ENCODE measurements around the gene FCF1.
"Not testable (repeated sequence)": the region's sequence is repeated elsewhere in the genome, so short reads cannot be mapped to it uniquely, and the experiment has no call there.

Gene FCF1

DNA sequence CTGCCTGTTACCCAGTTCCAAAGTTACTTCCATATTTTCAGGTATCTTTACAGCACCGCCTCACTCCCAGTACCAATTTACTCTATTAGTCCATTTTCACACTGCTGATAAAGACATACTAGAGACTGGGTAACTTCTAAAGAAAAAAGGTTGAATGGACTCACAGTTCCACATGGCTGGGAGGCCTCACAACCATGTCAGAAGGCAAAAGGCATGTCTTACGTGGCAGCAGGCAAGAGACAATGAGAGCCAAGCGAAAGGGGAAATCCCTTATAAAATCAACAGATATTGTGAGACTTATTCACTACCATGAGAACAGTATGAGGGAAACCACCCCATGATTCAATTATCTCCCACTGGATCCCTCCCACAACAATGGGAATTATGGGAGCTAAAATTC lies 9.9 kb upstream of the FCF1 start:
- DNase-seq: no peak

DNA sequence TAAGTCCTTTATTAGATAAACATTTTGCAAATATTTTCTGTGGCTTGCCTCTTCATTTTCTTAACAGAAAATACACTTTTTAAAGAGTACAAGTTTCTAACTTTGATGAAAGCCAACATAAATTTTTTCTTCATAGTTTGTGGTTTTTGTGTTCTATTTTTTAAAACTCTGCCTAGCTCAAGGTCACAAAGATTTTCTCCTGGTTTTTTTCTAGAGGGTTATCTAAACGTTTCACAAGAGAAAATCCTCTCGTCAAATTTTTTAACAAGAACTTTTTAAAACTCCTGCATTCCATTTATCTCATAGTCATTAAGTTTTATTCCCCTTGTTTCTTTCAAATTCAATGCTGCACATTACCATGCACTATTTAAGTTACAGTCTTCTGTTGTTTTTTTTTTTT lies 8.3 kb upstream of the FCF1 start:
- DNase-seq: no peak

DNA sequence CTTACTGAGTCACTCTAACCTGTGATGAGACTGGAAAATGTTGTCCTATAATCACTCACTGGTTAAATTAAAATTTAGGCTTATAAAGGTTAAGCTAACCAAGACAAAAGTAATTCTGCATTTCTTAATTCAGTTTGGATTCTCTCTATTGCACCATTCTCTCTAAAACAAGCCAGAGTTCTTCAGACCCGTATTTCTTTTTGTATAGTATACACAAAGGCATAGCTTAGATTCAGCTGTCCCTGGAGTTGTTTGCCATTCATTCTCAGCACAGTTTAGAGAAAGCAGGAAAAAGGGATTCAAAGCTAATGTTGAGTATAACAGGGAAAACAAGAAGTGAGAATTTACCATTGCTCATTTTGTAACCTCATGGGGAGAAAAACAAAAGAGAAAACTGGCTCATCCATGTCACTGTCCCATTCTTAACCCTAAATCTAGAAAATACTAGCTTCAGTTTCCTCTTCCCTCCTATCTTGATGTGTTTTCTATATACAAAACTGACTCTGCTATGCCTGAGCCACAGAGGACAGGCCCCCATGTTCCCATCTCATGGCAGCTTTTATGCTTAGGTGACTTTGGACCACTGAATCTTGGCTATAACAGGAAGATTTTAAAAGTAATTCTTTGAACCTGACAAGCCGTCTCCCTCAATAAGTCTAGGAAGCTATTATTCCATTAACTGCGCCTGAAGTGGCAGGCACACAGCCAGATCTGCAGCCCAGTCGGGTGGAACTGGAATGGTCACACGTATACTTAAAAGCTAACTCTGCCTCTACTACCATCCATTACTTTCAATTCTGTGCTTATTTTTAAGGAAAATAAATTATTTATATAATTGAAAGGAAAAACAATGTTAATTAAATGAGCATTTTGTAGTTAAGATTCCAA lies 7.1 kb upstream of the FCF1 start:
- no peak for DNase-seq

DNA sequence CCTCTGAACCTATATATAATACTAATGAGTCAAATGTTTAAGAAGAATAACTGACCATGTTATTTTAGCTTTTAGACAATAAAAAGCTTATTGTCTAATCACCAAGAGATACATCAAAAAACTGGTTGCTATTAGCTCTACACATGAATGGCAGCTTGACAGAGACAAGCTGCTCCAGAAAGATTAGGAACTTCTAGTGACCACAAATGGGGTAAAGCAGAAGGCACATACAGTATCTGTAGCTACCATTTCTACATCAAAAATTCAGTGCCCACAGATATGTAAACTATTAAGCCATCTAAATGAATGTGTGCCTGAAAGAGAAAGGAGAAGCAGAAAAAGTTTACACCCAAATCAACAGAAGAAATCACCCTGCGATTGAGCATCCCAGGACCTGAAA lies 2.5 kb upstream of the FCF1 start:
- DNase-seq: no peak

DNA sequence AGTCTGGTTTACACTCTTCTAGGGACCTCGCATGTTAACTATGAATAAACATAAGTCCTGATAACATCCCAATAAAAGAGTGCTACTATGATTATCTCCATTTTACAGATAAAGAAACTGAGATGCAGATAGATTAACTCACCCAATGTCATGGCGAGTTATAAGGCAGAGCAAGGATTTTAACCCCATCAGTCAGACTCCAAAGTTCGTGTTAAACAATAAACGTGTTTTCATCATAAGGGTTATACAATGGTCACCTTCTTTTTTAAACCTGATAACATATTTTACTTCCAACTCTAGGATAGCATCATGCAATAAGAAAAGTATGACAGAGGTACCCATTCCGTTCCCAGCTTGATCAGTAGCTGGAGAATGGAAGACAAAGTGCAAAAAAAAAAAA lies 1.3 kb upstream of the FCF1 start:
- DNase-seq: no peak

DNA sequence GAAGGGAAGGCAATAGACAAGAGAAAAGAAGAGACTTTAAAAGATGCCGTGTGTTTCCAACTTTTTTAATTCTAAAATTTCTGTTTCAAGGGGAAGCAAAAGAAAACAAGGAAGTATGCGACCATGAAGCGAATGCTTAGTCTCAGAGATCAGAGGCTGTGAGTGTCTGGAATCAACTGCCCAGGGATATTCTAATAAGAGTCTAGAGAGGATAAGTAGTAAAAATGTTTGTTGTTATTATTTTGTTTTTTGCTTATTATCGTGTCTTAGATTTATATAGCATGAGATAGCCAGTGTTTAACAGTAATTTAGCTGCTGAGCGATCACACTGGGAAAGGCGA lies 421 bp downstream of the FCF1 start:
- no peak for DNase-seq

DNA sequence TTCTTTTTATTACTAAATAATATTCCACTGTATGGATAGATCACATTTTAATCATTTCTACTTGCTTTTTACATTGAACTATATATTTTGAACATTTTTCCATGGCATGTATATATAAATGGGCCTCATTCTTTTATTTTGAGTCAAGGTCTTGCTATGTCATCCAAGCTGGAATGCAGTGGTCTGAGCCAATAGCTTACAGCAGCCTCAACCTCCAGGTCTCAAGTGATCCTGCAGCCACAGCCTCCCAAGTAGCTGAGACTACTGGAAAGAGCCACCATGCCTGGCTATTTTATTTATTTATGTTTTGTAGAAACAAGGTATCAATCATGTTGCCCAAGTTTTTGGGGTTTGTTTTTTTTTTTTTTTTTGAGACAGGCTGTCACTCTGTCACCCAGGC lies 7.6 kb downstream of the FCF1 start:
- no peak for DNase-seq

DNA sequence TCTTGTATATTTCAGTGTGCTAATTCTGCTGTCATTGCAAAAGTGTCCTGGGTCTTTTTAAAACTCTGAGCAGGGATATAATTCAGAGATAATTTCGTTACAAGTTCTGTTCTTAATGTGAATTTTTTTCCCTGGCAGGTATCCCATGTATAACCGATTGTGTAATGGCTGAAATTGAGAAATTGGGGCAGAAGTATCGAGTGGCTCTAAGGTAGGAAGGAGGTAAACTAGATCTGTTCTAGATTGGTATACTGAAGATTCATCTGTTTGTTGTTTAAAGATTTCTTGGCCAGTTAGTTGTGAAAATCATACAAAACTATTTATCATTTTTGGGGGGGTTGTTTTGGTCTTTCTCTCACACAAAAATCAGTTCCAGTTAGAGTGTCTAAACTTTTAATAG lies 10.2 kb downstream of the FCF1 start:
- no peak for DNase-seq

DNA sequence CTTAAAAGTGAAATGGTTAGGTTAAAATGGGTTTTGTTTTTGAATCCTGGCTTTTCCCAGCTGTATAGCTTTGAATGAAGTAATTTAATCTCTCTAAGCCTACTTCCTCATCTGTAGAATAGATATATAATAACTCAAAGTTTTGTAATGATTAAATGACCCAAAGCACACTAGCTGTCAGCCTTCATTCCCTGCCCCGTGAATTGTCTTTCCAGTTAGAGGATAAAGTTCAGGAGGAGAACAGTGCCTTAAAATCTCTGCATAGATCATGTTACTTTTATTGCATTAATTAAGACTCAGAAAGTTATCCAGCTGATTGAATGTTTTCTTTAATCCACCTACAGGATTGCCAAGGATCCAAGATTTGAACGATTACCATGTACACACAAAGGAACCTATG lies 19.4 kb downstream of the FCF1 start:
- no peak for DNase-seq

DNA sequence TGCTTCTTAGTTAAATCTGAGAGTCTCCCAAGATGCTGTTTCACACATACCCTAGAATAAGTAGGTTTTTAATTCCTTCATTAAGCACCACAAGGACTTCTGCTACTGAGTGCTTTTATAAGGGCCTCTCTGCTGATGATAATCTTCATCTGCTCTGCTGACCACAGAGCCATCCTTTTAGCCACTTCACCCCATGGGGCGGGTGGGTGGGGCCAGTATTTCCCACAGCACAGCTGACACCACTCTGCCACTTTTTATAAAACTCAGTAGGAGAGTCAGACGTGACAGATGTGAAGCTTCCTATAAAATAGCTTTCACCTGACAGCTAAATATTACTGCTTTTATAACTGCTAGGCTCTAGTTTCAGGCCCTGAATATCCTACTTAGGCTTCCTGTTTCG lies 20.3 kb downstream of the FCF1 start:
- DNase-seq: no peak

DNA sequence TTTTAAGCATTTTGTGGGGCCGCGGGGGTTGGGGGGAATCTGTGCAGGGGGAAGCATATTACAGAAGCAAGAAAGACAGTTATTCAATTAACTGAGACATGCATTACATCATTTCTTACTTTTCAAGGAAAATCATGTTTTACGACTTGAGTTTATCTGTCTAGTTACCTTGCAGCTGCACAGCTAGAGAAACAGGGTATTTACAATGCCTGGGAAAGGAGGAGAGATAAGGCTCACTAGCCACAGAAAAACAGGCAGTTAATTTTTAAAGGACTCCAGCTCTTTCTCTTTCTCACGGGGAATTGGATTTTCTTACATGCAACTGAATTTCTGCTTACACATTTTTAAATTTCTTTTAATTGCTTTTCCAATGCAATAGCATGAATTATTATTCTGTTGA lies 22.2 kb downstream of the FCF1 start:
- DNase-seq: no peak

DNA sequence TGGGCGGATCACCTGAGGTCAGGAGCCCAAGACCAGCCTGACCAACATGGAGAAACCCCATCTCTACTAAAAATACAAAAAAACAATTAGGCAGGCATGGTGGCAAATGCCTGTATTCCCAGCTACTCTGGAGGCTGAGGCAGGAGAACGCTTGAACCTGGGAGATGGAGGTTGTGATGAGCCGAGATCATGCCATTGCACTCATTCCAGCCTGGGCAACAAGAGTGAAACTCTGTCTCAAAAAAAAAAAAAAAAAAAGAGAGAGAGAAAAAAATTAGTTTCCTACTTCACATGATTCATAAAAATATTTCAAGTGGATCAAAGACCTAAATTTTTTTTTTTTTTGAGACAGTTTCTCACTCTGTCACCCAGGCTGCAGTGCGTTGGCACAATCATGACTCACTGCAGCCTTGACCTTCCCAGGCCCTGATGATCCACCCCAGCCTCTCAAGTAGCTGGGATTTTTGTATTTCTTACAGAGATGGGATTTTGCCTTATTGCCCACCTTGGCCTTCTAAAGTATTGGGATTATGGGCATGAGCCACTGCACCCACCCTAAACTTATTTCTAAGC lies 24.9 kb downstream of the FCF1 start:
- no peak for DNase-seq

DNA sequence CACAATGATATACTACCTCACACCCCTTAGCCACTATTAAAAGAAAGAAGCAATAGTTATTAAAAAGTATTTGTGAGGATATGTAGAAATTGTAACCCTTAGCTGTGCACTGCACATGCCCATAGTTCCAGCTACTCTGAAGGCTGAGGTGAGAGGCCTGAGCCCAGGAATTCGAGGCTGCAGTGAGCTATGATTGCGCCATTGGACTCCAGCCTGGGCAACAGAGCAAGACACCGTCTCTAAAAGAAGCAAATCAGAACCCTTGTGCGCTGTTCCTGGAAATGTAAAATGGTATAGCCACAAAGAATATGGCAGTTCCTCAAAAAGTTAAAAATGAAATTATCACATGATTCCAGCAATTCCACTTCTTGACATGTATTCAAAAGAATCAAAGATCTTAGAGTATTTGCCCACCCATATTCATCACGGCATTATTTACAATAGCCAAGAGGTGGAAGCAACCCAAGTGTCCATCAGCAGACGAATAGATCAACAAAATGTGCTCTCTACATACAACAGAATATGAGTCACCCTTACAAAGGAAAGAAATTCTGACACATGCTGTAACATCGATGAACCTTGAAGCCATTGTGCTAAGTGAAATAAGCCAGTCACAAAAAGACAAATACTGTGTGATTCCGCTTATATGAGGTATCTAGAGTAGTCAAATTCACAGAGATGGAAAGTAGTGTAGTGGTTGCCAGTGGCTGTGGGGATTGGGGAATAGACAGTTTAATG lies 26.5 kb downstream of the FCF1 start:
- DNase-seq: no peak

DNA sequence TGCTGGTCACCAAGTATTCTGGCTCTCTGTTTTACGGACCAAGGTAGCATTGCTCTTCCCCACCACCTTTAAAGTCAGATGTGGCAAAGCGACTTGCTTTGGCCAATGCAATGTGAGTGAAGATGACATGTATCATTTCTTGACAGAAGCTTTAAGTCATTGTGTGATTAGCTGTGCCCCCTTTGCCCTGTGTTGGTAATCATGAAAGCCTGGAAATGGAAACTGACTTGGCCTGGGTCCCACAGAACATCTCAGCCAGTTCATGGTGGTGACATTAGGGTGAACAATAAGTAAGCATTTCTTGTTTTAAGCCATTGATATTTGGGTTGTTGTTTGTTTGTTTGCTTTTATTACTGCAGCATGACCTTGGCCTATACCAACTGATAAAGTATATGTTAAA lies 34.3 kb downstream of the FCF1 start:
- no peak for DNase-seq

DNA sequence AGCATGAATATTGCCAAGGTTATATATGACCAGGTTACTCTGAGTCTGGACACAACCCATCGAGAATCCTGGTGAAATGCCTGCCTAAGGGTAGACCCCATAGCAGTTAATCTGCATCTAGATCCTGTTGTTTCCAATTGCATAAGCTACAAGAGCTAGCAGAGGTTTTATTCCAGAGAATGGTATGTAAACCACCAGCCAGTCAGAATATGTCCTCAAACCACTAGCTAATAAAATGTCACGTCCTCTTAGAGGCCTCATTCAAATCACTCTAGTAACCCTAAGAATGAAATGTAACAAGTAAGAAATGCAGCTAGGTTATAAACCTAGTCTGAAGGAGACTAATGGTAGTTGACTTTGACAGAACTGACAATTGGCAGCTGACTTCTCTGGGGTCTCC lies 41.2 kb downstream of the FCF1 start:
- no peak for DNase-seq

DNA sequence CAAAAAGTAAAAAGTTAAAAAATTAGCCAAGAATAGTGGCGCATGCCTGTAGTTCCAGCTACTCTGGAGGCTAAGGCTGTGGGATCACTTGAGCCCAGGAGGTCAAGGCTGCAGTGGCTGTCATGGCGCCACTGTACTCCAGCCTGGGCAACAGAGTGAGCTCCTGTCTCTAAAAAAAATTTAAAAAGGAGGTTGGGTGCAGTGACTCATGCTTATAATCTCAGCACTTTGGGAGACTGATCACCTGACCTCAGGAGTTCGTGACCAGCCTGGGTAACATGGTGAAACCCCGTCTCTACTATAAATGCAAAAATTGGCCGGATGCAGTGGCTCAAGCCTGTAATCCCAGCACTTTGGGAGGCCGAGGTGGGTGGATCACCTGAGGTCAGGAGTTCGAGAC lies 42.0 kb downstream of the FCF1 start:
- DNase-seq: no peak

DNA sequence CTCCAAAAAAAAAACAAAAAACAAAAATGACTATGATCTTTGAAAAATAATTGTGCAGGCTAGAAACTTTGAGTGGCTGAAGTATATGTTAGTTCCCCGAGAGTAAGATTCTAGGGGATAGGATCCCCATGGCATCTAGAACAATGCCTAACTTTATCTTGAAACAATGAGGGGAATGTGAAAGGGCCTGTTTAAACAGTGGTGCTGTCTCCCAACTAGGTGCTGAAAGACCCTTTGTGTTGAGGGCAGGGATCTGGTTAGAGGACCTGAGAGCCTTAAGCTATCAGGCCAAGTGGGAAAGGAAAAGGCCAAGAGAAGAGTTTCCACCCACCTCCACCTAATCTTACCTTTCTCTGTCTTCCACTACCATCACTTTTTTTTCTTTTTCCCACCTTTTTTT lies 43.4 kb downstream of the FCF1 start:
- no peak for DNase-seq

DNA sequence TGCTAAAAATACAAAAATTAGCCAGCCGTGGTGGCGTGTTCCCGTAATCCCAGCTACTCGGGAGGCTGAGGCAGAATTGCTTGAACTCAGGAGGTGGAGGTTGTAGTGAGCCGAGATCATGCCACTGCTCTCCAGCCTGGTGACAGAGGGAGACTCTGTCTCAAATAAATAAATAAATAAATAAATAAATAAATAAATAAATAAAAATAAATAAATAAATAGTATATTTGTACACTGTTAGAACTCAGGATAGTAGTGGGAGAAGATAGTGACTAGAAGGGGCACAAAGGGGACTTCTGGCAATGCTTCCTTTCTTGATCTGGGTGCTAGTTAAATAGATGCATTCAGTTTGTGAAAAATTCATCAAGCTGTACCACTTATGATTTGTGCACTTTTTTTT lies 45.6 kb downstream of the FCF1 start:
- not testable (repeated sequence) for DNase-seq

DNA sequence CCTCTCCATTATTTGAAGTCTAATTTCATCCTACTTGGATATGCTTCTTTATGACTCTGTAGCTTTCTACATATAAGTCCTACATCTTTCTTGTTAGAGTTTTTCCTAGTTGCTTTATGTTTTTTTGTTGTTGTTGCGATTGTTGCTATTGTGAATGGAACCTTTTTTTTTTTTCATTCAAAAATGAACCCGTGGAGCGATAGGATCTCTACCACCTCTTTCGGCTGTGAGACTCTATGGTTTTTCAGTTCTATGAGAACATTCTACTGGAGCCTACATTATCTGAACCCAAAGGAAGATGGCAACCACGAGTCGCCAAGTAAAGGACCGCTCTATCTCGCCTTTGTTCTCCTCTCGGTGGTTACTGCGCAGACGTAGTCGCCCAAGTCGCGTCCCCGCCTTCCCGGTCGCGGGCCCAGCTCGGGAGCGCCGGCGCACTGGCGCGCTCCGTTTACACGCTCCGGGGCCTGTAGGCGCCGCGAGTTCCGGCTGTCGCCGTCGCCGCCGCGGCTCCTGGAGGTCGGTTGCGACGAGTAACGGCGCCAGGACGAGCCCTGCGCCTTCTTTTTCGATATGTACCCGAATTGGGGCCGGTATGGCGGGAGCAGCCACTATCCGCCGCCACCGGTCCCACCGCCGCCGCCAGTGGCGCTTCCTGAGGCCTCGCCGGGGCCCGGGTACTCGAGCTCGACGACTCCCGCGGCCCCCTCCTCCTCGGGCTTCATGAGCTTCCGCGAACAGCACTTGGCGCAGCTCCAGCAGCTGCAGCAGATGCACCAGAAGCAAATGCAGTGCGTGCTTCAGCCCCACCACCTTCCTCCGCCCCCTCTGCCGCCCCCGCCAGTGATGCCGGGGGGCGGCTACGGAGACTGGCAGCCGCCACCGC lies 50.2 kb downstream of the FCF1 start, which contains the start of gene YLPM1:
Gene YLPM1 (plus strand): TSS at position 400 of the 886 bp plus-strand sequence. CDS start 174 bp downstream, at position 574.
- DNase-seq: peak; percentile 65

DNA sequence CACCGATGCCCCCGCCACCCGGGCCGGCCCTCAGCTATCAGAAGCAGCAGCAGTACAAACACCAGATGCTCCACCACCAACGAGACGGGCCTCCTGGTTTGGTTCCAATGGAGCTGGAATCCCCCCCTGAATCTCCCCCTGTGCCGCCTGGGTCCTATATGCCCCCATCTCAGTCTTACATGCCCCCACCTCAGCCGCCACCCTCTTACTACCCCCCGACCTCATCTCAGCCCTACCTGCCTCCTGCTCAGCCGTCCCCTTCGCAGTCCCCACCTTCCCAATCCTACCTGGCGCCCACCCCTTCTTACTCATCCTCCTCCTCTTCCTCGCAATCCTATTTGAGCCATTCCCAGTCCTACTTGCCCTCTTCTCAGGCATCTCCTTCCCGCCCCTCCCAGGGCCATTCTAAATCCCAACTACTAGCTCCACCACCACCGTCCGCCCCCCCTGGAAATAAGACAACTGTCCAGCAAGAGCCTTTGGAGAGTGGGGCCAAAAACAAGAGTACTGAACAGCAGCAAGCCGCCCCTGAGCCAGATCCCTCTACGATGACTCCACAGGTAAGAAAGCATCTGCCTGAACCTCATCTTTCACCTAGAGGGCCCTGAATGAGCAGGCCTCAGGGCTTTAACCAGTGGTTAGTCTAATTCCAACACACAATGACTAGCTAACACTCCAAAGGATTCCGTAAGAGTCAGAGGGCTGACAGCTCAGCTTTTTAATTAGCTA lies 51.0 kb downstream of the FCF1 start:
- DNase-seq: no peak

DNA sequence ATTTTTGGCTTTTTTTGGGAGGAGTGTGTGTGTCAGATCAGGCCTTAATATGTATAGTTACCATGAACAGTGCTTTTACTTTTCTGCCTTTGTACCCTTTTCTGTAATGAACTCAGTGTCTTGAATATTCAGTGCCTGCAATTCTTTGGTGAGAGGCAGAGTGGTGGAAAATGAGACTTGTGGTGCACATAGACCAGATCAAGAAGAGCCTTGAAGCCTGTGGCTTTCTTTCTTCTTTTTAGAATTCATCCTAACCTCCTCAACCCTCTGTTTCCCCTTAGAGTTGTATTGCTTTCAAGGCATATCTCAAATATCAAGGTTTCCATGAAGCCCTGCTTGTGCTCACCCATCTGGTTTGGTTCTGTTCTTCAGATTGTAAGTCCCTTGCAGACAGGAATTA lies 52.8 kb downstream of the FCF1 start:
- no peak for DNase-seq

DNA sequence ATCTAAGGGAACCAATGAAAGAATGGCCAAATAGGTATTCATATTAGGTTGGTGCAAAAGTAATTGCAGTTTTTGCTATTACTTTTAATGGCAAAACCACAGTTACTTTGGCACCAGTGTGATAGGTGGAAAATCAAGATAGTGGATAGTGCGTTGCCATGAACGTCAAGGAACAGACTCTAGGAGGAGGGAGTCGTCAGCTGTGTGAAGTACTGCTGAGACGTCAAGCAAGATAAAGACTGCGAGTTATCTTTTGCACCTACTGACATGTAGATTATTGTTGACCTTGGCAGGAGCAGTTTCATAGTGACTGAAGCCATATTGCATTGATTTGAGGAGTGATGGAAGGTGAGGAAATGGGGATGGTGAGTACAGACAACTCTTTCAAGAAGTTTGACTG lies 58.5 kb downstream of the FCF1 start:
- no peak for DNase-seq

Data from GOT3 (cell line).